ENCODE measurements around the gene TDRD5. TPM values are rescaled to one million over a fixed set of nuclear protein-coding genes. Genes with fewer than 3 reads are reported as not detected.

TDRD5 gene
- total and polyA plus RNA-seq, 2 experiments from 2014 or later: 1.4 TPM; not detected in 1

GRCh38 chr1:179591253-179591591 is 410 bp upstream of the TDRD5 start:
- H3K4me3 ChIP-seq: peak overlapping the region; percentile 56
- no peak overlapping the region for H3K27ac ChIP-seq (ENCODE audit: low read depth)

GRCh38 chr1:179598631-179599030 is 7.0 kb downstream of the TDRD5 start:
- Mint-ChIP-seq H3K27me3 (ENCODE audit: insufficient read depth, low read depth, poor library complexity) (peaks cover under 1% of the 10 kb centered on the region), H3K9me3 (peaks cover 13% of the 10 kb centered on the region; the same call in 2 of the 3 replicates), H3K27ac (no peak overlapping the region), H3K4me1 (no peaks in the 10 kb centered on the region), H3K4me3 (no peak overlapping the region), H3K36me3 (ENCODE audit: low read depth) (no peaks in the 10 kb centered on the region)
- Histone ChIP-seq H3K79me2 (replicated peaks; ENCODE audit: insufficient read depth) (no peaks in the 10 kb centered on the region), H3K27me3 (ENCODE audit: insufficient read depth) (peaks cover 10% of the 10 kb centered on the region), H3K4me3 (no peak overlapping the region), H3K36me3 (ENCODE audit: insufficient read depth) (no peaks in the 10 kb centered on the region), H3K4me2 (no peak overlapping the region), H3K9me2 (ENCODE audit: insufficient read depth) (no peaks in the 10 kb centered on the region), H3K27ac (ENCODE audit: low read depth) (no peak overlapping the region), H3F3A (replicated peaks; ENCODE audit: low read depth) (no peaks in the 10 kb centered on the region), H4K20me1 (replicated peaks; ENCODE audit: insufficient read depth) (no peaks in the 10 kb centered on the region; the same call in 1 of the 2 replicates), H2AFZ (no peak overlapping the region), H3K4me1 (ENCODE audit: insufficient read depth) (no peaks in the 10 kb centered on the region)
- ATAC-seq: no peak
- DNase-seq (ENCODE audit: low spot score): no peak
- no peak for TF ChIP-seq JUNB (IDR thresholded peaks at IDR 0.05; ENCODE audit: unreplicated experiment)
- no peak for TF ChIP-seq ETS1 (IDR thresholded peaks at IDR 0.05)
- TF ChIP-seq EZH2phosphoT487 (IDR thresholded peaks at IDR 0.05; ENCODE audit: unreplicated experiment): no peak
- no peak for TF ChIP-seq ZNF462 (CRISPR knock-in tag; IDR thresholded peaks at IDR 0.05)

More at GRCh38 chr1:179591253-179591591, 410 bp upstream of the TDRD5 start:
- Histone ChIP-seq H2AFZ (peak overlapping the region; percentile 96), H3K36me3 (ENCODE audit: insufficient read depth) (no peaks in the 10 kb centered on the region), H3K9me2 (ENCODE audit: insufficient read depth) (peaks cover 7% of the 10 kb centered on the region; the same call in 1 of the 2 replicates), H3F3A (replicated peaks; ENCODE audit: low read depth) (0 out of 2 replicates have a peak, but pooled peaks cover 9% of the 10 kb centered on the region), H3K4me1 (ENCODE audit: insufficient read depth) (peaks cover 4% of the 10 kb centered on the region; the same call in 1 of the 2 replicates), H3K4me2 (peak overlapping the region; percentile 88; the same call in 1 of the 2 replicates), H4K20me1 (replicated peaks; ENCODE audit: insufficient read depth) (no peaks in the 10 kb centered on the region; the same call in 1 of the 2 replicates), H3K27me3 (ENCODE audit: insufficient read depth) (peaks cover 76% of the 10 kb centered on the region), H3K79me2 (replicated peaks; ENCODE audit: insufficient read depth) (no peaks in the 10 kb centered on the region)
- H3K36me3 Mint-ChIP-seq (ENCODE audit: low read depth): no peaks in the 10 kb centered on the region
- TF ChIP-seq CREB1 (CRISPR knock-in tag; IDR thresholded peaks at IDR 0.05; ENCODE audit: low read depth): no peak
- TF ChIP-seq EZH2phosphoT487 (IDR thresholded peaks at IDR 0.05; ENCODE audit: unreplicated experiment): no peak
- no peak for TF ChIP-seq EZH2 (IDR thresholded peaks at IDR 0.05; ENCODE audit: low read depth, unreplicated experiment)
- TF ChIP-seq ETS1 (IDR thresholded peaks at IDR 0.05): no peak
- H3K9me3 Mint-ChIP-seq: peaks cover 6% of the 10 kb centered on the region; the same call in 1 of the 3 replicates
- peaks cover 3% of the 10 kb centered on the region; the same call in 1 of the 3 replicates for H3K4me1 Mint-ChIP-seq
- no peak for DNase-seq (ENCODE audit: low spot score)
- no peak overlapping the region; the same call in 2 of the 3 replicates for H3K4me3 Mint-ChIP-seq
- peaks cover 40% of the 10 kb centered on the region for H3K27me3 Mint-ChIP-seq (ENCODE audit: insufficient read depth, low read depth, poor library complexity)
- no peak overlapping the region for H3K27ac Mint-ChIP-seq
- ATAC-seq: no peak
